Keratinocyte (primary cell): ENCODE measurements around the gene NECAP2.
A peak's percentile ranks its signal among the peaks of the same experiment; 100 is the strongest.

Experiments
- CTCF ChIP-seq, 3 experiments: IDR thresholded peaks in 1 of 3; conservative IDR thresholded peaks in 1 of 3; optimal IDR thresholded peaks in 1 of 3; 2 replicates in 2 of 3; 3 replicates in 1 of 3; pipeline versions ENCODE3 to v1.5.1; 2011; ENCODE audit warnings: low read length in 3 of 3, mild to moderate bottlenecking in 3 of 3, moderate library complexity in 2 of 3, control low read depth in 1 of 3, inconsistent platforms in 1 of 3; ENCODE audit not compliant: insufficient read depth in 2 of 3; ENCODE audit errors: extremely low read depth in 1 of 3
- EZH2 ChIP-seq: IDR thresholded peaks from one replicate; pipeline ENCODE4 v1.6.1; 2012; ENCODE audit warnings: inconsistent platforms, mild to moderate bottlenecking, low read length, moderate library complexity

DNA sequence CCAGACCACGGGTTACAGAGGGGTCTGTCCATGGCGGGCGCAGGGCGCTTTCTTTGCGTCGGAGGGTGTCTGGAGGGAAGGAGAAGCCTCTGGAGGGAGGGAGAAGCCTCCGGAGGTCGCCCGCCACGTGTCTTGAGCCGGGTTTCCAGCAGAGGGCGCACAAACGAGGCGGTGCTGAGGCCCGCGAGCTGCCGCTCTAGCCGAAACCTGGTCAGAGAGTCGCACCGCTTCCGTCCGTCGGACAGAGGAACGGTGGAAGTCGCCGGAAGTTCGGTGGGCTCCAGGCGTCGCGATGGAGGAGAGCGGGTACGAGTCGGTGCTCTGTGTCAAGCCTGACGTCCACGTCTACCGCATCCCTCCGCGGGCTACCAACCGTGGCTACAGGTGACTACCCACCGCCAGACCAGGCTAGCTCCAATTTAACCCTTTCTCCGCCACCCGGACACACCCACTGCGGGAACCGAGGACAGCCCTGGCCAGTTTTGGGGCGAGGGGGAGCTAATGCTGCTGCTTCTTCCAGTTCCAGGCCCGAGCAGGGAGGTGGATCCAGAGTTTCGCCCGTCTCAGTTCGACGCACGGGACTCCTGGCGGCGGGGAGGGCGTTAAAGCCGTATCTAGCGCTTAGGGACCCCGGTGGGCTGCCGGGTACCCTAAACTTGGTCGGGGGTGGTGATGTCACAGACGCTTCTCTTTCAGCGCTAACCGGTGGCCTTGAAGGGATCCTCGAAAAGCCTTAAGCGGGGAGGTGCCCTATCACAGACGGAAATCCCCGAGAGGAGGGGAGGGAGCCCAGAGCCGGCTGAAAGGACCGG lies at the start of gene NECAP2:
- peak; percentile 84 to 97 (median 90) for TF ChIP-seq CTCF (optimal IDR thresholded peaks at IDR 0.05 in 1 of 3, IDR thresholded peaks at IDR 0.05 in 1 of 3, conservative IDR thresholded peaks at IDR 0.05 in 1 of 3; ENCODE audit: extremely low read depth in 1 of 3, insufficient read depth in 2 of 3, low read length in 3 of 3)
- no peak for TF ChIP-seq EZH2
